AG09309 (cell line): Measurements from ENCODE around the gene RRP8.

Experiments
- DNase-seq: peaks from one replicate; pipeline ENCODE4 v3.0.0-alpha.2; 2010; ENCODE audit warnings: low read depth
- H3K4me3 ChIP-seq: 2 replicates; pipeline ENCODE4 v1.5.1; 2011; ENCODE audit warnings: mild to moderate bottlenecking, low read depth, low read length, moderate library complexity; ENCODE audit not compliant: control insufficient read depth
- CTCF ChIP-seq: IDR thresholded peaks from 2 replicates; pipeline ENCODE4 v1.5.1; 2011; ENCODE audit warnings: mild to moderate bottlenecking, low read depth, low read length, inconsistent platforms; ENCODE audit not compliant: insufficient read depth, control insufficient read depth; ENCODE audit errors: missing control alignments

The RRP8 gene

GRCh38 chr11:6622261-6623171 lies 19.1 kb upstream of the RRP8 start:
- no peak for TF ChIP-seq CTCF
- DNase-seq, result no peak
- H3K4me3 ChIP-seq, result no peak overlapping the region

- DNase-seq, result no peak
- TF ChIP-seq CTCF, result no peak
- no peak overlapping the region for H3K4me3 ChIP-seq
Observed at GRCh38 chr11:6621711-6622211, 18.3 kb upstream of the RRP8 start.

- TF ChIP-seq CTCF, result no peak
- no peak overlapping the region for H3K4me3 ChIP-seq
- no peak for DNase-seq
Observed at GRCh38 chr11:6620636-6621035, 17.2 kb upstream of the RRP8 start.

GRCh38 chr11:6619004-6619745 lies 15.8 kb upstream of the RRP8 start, which contains the start of gene TPP1:
TPP1 (minus strand) TSS chr11:6619422; CDS start chr11:6619400, 22 bp downstream.
- peak within 1 kb of the TSS; percentile 65 for H3K4me3 ChIP-seq
- DNase-seq, result peak; percentile 79
- no peak for TF ChIP-seq CTCF

GRCh38 chr11:6618117-6619003 lies 14.9 kb upstream of the RRP8 start:
- H3K4me3 ChIP-seq, result peak overlapping the region; percentile 65
- peak; percentile 44 for DNase-seq
- TF ChIP-seq CTCF, result no peak

GRCh38 chr11:6617315-6617781 lies 13.9 kb upstream of the RRP8 start:
- peak overlapping the region; percentile 0 for H3K4me3 ChIP-seq
- DNase-seq, result no peak

More at GRCh38 chr11:6617315-6617781, 13.9 kb upstream of the RRP8 start:
- no peak for TF ChIP-seq CTCF
